AG08396 (cell line): ENCODE data around the gene LIPI.
"Not testable (repeated sequence)": the region's sequence is repeated elsewhere in the genome, so short reads cannot be mapped to it uniquely, and the experiment has no call there.

ENCODE experiments used
- DNase-seq: peaks from one replicate; pipeline ENCODE4 v3.0.0; 2012; ENCODE audit warnings: low spot score, mixed read lengths

Gene LIPI

GRCh38 chr21:14116080-14116481 is 94.7 kb downstream of the LIPI start:
- DNase-seq: no peak

GRCh38 chr21:14115646-14116045 is 95.1 kb downstream of the LIPI start:
- no peak for DNase-seq

- DNase-seq: no peak
Observed at GRCh38 chr21:14114251-14114650, 96.5 kb downstream of the LIPI start.

GRCh38 chr21:14104564-14104963 is 106.2 kb downstream of the LIPI start:
- not testable (repeated sequence) for DNase-seq

GRCh38 chr21:14099570-14099969 is 111.2 kb downstream of the LIPI start:
- no peak for DNase-seq

- DNase-seq: no peak
Observed at GRCh38 chr21:14097881-14098499, 112.8 kb downstream of the LIPI start.

- DNase-seq: no peak
Observed at GRCh38 chr21:14096577-14096976, 114.2 kb downstream of the LIPI start.

GRCh38 chr21:14096172-14096571 is 114.6 kb downstream of the LIPI start:
- no peak for DNase-seq

GRCh38 chr21:14095056-14095455 is 115.7 kb downstream of the LIPI start:
- no peak for DNase-seq

GRCh38 chr21:14092834-14093560 is 117.8 kb downstream of the LIPI start:
- DNase-seq: no peak

GRCh38 chr21:14090184-14090583 is 120.6 kb downstream of the LIPI start:
- DNase-seq: not testable (repeated sequence)

GRCh38 chr21:14088391-14088790 is 122.4 kb downstream of the LIPI start:
- DNase-seq: no peak

GRCh38 chr21:14086553-14086952 is 124.2 kb downstream of the LIPI start:
- no peak for DNase-seq

- no peak for DNase-seq
Observed at GRCh38 chr21:14084701-14085100, 126.1 kb downstream of the LIPI start.

- peak; percentile 7 for DNase-seq
Observed at GRCh38 chr21:14084068-14084501, 126.7 kb downstream of the LIPI start.

- no peak for DNase-seq
Observed at GRCh38 chr21:14080764-14081096, 130.0 kb downstream of the LIPI start.

- no peak for DNase-seq
Observed at GRCh38 chr21:14080040-14080763, 130.6 kb downstream of the LIPI start.

GRCh38 chr21:14078746-14079375 is 131.9 kb downstream of the LIPI start:
- DNase-seq: no peak

GRCh38 chr21:14076143-14076806 is 134.5 kb downstream of the LIPI start:
- DNase-seq: no peak

- DNase-seq: no peak
Observed at GRCh38 chr21:14075346-14076142, 135.2 kb downstream of the LIPI start.

GRCh38 chr21:14074177-14074576 is 136.6 kb downstream of the LIPI start:
- DNase-seq: no peak
